Measurements from ENCODE around the gene TOE1.

TOE1 gene

DNA sequence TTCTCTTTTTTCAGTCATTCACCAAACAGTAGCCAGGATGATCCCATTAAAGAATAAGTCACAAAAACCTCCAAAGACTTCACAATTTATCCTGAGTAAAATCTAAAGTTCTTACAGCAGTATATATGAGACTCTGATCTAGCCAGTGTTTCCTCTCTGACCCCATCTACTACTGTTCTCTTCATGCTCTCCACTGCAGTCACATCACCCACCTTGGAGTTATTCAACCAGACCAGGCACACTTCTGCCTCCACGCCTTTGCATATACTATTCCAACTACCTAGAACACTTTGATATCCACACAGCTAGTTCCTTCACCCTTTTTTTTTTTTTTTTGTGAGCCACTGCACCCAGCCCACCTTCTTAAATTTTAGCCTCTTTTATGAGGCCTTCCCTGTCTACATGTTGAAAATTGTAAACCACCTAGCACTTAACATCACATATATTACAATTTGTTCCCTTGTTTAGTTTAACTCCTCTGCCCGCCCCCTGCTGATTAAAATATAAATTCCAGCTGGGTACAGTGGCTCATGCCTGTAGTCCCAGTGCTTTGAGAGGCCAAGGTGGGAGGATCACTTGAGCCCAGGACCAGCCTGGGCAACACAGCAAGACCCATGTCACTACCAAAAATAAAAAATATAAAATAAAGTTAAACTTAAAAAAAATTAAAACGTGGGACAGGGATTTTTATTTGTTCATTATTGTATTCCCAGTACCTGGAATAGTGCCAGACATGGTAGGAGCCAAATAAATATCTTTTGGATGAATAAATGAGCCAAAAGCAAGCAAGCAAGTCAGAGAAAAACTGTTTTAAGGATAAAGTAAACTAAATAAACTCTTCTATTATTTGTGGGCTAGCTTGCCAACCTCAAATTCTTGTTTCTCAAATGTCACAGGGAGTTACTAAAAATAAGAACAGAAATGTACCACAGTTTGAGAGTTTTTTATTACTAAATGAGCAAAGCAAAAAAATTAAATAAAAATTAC lies 35.4 kb downstream of the TOE1 start:
- in situ Hi-C loops (cut with MboI; ENCODE audit: low sequenced_read_pairs, unreplicated experiment): no loop called here
- DNase-seq (ENCODE audit: low spot score): no peak
- TF ChIP-seq, protein P1, sequence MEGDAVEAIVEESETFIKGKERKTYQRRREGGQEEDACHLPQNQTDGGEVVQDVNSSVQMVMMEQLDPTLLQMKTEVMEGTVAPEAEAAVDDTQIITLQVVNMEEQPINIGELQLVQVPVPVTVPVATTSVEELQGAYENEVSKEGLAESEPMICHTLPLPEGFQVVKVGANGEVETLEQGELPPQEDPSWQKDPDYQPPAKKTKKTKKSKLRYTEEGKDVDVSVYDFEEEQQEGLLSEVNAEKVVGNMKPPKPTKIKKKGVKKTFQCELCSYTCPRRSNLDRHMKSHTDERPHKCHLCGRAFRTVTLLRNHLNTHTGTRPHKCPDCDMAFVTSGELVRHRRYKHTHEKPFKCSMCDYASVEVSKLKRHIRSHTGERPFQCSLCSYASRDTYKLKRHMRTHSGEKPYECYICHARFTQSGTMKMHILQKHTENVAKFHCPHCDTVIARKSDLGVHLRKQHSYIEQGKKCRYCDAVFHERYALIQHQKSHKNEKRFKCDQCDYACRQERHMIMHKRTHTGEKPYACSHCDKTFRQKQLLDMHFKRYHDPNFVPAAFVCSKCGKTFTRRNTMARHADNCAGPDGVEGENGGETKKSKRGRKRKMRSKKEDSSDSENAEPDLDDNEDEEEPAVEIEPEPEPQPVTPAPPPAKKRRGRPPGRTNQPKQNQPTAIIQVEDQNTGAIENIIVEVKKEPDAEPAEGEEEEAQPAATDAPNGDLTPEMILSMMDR (IDR thresholded peaks at IDR 0.05; ENCODE audit: borderline replicate concordance, control extremely low read depth, extremely low read depth, insufficient read depth, missing control alignments): no peak

DNA sequence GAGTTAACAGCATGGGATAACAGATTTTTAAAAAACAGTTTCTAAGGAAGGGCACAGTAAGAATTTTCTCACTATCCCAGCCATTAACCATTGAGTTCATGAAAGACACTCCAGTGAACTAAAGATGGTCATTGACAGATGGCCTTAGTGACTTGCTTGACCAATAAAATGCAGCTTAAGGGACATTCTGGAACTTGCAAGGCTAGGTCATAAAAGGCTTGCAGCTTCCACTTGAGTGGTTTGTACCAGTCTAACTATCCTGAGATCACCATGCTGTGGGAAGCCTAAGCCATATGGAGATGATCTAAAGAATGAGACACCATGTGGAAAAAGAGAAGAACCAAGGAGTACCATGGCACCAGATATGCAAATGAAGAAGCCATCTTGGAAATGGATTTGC lies 38.2 kb downstream of the TOE1 start:
- no peak for DNase-seq (ENCODE audit: low spot score)
- TF ChIP-seq, protein P1 (IDR thresholded peaks at IDR 0.05; ENCODE audit: borderline replicate concordance, control extremely low read depth, extremely low read depth, insufficient read depth, missing control alignments): no peak
- in situ Hi-C loops (cut with MboI; ENCODE audit: low sequenced_read_pairs, unreplicated experiment): no loop called here

DNA sequence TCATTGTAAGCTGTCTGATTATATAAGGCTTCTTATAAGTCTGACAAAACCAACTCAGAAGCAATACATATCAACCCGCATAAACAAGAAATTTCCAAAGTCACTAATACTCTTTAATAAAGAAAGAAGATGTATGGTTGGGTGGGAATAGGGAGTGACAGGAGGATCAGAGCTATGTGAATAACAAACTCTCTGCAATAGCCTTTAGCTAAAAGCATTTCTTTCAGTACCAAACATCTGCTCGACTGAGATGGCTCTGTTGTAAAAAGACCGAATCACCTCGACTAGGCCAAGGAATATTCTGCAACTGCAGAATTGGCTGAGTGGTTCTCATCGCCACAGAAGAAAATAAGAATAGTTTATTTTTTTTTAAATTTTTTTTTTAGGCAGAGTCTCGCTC lies 39.6 kb downstream of the TOE1 start:
- TF ChIP-seq, protein P1 (IDR thresholded peaks at IDR 0.05; ENCODE audit: borderline replicate concordance, control extremely low read depth, extremely low read depth, insufficient read depth, missing control alignments): no peak
- in situ Hi-C loops (cut with MboI; ENCODE audit: low sequenced_read_pairs, unreplicated experiment): no loop called here

DNA sequence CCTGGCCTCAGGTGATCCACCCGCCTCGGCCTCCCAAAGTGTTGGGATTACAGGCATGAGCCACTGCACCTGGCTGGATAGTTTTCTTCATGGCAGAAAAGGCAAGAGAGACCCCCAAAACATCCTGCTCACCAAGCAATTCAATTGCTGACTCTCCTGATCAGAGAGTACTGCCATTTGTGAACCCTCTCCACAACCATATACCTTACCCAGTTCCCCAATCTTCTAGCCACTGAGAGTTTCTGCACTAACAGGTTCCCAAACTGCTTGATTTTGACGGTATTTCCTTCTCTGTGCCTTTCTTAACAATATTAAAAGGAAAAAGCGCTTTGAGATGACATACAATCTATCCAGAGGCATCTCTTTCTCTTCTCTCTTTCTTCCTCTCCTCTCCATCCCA lies 40.2 kb downstream of the TOE1 start:
- no peak for DNase-seq (ENCODE audit: low spot score)
- in situ Hi-C loops (cut with MboI; ENCODE audit: low sequenced_read_pairs, unreplicated experiment): no loop called here
- TF ChIP-seq, protein P1 (IDR thresholded peaks at IDR 0.05; ENCODE audit: borderline replicate concordance, control extremely low read depth, extremely low read depth, insufficient read depth, missing control alignments): no peak

More for the DNA sequence above, 39.6 kb downstream of the TOE1 start:
- DNase-seq (ENCODE audit: low spot score): no peak

DNA sequence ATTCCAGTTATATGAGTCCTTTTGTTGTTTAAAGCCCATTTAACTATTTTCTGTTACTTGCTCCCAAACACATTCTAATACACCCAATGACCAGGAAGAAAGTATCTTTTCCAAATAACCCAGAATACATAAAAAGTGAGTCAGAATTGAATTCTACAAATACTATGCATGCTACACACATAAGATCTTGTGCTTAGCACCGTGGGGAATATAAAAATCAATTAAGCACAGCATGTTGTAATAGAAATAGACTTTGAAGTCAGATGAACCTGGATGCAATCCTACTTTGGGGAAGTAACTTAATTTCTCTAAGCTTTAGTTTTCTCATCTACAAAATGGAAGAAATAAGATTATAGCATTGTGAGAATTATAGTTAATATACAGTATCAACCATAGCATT lies 40.8 kb downstream of the TOE1 start:
- TF ChIP-seq, protein P1 (IDR thresholded peaks at IDR 0.05; ENCODE audit: borderline replicate concordance, control extremely low read depth, extremely low read depth, insufficient read depth, missing control alignments): no peak
- DNase-seq (ENCODE audit: low spot score): no peak
- in situ Hi-C loops (cut with MboI; ENCODE audit: low sequenced_read_pairs, unreplicated experiment): no loop called here

DNA sequence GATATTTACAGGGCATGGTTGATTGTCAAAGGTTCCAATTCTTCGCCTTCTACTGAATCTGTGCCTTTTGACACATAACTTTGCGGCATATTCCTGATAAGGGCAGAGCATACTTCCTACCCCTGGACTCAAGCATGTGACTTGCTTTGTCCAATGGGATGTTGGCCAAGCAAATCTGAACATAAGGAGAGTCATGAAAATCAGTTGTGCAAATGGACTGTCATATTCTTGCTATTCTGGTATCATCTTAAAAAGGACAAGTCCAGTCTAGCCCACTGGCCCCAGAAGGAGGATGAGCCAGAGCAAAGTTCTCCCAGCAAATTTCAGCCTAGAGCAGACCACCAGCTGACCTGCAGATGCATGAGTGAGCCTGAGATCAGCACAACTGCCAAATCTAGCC lies 41.3 kb downstream of the TOE1 start:
- in situ Hi-C loops (cut with MboI; ENCODE audit: low sequenced_read_pairs, unreplicated experiment): no loop called here
- no peak for DNase-seq (ENCODE audit: low spot score)
- TF ChIP-seq, protein P1 (IDR thresholded peaks at IDR 0.05; ENCODE audit: borderline replicate concordance, control extremely low read depth, extremely low read depth, insufficient read depth, missing control alignments): no peak
